IPS DF 4.7 (cell line): Measurements from ENCODE around the gene TMEM271.

ENCODE experiments used
- DNase-seq: peaks from one replicate; pipeline ENCODE4 v3.0.0-alpha.2; 2013; ENCODE audit warnings: low spot score; ENCODE audit errors: extremely low read depth

The TMEM271 gene

GRCh38 chr4:579543-580175 is 3.6 kb upstream of the TMEM271 start:
- no peak for DNase-seq

GRCh38 chr4:578451-579443 is 2.7 kb upstream of the TMEM271 start:
- no peak for DNase-seq

DNA sequence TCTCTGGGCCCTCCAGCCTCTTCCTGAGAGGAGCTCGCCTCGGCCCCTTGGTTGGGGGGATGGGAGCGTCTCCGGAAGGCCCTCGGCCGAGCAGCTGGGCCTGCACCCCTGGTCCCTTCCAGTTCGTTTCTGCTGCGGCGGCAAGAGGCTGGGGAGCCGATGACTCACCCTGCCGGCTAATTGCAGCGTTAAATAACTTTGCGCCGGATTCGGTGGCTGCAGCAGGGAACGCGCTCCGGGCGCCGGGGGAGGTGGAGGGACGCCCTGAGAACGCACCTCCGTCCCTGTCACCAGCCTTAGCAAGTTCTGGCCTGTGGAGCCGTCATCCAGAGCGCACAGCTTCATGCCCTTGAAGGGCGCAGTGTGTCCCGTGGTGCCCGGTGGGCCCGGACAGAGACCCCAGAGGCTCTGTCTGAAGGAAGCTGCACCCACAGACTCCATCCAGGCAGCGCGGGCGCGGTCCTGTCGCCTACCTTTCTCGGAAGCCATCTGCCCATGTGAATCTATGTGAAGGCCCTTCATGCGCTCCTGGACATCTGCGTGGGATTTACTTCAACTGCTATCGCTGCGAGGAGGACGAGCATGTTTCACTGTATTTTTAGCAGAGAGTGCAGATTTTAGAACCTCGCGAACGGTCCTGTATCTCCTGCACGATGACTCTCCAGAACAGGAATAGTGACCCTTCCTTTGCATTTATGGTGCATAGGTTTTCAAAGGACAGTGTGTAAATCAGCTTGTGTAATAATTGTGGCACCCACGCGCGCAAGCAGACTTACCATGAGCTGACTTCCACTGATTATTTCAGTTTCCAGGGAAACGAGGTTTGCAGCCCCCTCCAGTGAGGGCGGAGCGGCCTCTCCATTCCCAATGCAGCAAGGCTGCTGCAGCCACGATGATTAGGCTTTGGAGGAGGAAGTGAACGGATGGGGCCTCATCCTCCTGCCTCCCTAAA is 1.7 kb upstream of the TMEM271 start:
- DNase-seq = no peak

- DNase-seq = no peak
Observed at GRCh38 chr4:576991-577498, 950 bp upstream of the TMEM271 start.

GRCh38 chr4:575281-576141 is 584 bp downstream of the TMEM271 start:
- DNase-seq = no peak

- DNase-seq = no peak
Observed at GRCh38 chr4:574346-575161, 1.5 kb downstream of the TMEM271 start.

DNA sequence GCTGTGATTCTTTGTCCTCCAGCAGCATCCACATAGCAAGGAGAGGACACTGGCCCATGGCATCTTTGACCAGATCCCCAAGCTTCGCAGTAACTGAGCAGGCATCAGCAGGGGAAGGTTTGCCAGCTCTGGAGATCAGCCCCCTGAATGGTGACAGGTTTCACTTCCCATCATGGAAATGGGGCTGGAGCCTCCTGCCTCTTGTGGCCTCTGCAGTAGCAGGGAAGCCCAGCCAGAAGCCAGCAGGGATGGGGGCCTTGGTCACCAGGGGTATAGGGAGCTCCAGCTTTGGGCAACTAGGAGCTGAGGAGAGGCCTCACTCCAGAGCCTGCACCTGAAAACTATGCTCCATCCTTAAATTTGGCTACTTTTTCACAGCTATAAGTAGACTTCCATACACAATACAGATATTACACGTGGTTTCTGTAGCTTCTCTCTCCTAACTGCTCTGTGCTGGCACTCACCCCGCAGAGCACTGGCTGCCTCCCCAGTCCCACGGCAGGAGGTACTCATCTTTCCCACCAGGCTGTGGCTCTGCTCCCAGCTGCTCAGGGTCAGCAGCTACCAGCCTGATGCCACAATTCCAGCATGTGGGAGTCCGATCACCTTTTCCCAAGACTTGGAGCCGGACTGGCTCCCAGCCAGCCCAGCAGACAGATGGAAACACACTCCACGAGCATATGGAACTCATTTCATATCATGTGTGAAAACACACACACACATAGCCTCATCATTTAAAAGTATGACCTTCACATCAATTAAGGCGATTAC is 2.8 kb downstream of the TMEM271 start:
- no peak for DNase-seq

DNA sequence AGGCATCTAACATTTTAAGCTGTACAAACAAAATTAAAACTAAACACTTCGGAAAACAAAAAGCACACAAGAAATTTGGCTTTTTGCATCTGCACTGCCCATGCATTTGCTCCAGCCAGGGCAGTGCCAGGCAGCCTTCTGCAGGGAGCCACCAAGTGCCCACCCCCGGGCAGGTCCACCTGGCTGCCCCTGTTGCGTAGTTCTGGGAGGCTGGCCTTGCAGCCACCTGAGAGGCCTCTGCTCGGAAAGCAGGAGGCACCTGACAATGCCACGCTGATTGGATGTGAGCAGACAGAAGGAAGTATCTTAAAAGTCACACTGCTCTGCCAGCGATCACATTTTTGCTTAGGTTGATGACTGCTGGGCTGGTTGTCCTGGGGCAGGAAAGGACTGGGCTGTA is 3.5 kb downstream of the TMEM271 start:
- no peak for DNase-seq

DNA sequence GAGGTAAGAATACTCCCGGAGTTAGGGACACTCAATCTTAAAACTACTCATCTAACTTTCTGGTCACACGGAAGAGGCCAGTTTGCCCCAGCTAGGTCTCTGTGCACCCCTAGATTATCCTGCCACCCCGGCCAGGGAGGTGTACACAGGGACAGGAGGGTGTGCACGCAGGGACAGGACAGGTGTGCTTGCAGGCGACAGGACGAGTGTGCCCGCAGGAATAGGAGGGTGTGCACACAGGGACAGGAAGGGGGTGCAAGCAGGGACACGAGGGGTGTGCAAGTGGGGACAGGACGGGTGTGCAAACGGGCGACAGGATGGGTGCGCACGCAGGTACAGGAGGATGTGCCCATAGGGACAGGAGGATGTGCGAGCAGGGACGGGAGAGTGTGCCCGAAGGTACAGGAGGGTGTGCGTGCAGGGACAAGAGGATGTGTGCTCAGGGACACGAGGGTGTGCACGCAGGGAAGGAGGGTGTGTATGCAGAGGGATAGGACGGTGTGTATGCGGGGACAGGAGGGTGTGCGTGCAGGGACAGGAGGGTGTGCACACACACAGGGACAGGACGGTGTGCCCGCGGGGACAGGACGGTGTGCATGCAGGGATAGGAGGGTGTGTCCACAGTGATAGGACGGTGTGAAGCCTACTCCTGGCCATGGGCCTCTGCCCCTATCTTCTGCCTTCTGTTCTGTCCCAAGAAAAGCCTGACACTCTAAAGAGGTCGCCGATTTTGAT is 4.1 kb downstream of the TMEM271 start:
- DNase-seq = no peak

GRCh38 chr4:570754-571153 is 5.3 kb downstream of the TMEM271 start:
- no peak for DNase-seq

DNA sequence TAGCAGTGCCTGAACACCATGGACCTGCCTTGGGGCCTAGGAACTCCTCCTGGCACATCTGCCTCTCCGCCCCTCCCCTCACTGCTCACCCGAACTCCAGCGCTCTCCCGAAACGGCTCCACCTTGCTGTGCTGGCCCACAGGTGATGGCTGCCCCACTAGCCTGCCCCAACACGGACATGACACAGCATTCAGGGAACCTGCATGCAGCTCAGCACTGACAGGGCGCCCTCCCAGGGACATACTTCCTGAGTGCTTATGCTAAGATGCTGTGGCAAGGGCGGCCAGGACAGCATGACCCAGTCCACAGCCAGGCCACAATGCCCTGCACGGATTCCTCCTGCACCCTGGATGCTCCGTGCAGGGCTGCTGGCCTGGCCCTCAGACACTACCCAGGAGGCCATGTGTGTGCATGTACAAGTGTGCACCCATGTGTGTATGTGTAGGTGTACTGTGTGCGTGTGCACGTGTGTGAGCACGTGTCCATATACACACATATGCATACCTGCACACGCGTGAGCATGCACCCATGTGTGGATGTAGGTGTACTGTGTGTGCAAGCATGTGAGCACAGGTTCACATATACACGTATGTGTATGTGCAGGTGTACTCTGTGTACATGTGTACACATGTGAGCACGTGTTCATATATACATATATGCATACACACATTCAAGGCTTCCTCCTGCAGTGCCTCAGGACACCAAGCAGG is 6.0 kb downstream of the TMEM271 start:
- no peak for DNase-seq

DNA sequence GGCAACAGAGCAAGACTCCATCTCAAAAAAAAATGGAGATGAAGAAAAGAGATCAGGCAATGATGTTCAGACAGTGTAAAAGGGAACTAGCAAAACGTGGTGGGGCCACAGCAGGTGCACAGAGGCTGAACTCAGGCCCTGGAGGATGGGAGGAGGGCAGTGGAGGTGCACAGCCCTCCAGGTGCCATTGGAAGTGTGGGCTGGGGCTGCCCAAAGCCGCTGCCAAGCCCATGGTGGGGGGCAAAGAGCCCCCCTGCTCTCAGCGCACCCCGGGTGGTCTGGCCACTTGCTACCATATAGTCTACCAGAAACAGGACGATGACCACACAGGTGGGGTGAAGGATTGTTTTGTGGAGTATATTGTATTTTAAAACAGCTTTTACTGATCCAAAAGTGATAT is 7.1 kb downstream of the TMEM271 start:
- DNase-seq = no peak

- DNase-seq = no peak
Observed at GRCh38 chr4:568351-568652, 7.8 kb downstream of the TMEM271 start.

- no peak for DNase-seq
Observed at GRCh38 chr4:567457-568350, 8.4 kb downstream of the TMEM271 start.

DNA sequence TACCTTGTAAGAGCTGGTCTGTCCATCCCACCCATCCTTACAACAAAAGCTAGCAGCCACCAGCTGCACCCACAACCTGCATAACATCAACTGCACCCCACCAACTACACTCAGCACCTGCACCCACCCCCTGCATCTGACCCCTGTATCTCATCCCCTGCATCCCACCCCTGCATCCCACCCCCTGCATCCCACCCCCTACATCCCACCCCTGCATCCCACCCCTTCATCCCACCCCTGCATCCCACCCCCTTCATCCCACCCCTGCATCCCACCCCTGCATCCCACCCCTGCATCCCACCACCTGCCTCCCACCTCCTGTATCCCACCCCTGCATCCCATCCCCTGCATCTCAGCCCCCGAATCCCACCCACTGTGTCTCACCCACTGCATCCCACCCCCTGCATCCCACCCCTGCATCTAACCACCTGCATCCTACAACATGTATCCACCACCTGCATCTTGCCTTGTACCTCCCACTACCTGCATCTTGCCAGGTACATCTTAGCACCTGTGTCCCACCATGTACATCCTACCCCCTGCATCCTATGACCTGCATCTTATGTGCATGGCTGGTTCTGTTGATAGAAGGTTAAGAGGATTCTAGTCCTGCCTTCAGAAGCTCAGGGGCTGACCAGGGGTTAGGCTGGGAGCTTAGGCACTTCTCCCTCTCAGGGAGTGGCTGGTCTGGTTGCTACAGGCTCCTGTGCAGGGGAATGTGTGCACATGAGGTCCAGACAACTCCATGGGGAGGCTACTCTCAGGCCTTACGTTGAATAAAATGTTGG is 9.4 kb downstream of the TMEM271 start:
- no peak for DNase-seq

DNA sequence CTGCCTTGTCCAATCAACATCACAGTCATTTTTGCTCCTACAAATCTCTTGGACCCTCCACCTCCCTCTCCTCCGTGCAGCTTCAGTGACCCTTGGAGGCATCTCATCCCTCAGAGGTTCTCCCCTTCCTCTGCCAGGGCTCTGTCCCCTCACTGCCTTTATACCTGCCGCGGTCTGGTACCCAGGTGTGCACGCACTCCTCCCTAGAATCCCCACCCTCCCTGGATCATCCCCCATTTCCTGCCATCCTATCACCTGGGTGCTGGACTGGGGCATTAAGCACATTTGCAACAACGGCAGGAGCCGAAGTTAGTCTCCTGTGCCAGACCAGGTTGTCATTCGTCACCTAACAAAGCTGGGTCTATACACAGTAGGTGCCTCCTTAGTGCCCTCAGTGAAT is 10.1 kb downstream of the TMEM271 start:
- no peak for DNase-seq
